ENCODE results near the gene PNMA8A. TPM values are rescaled to one million over a fixed set of nuclear protein-coding genes. Genes with fewer than 3 reads are reported as not detected.

Gene PNMA8A
- total RNA-seq, 1 donor from 2014 or later = 8.4 TPM

DNA sequence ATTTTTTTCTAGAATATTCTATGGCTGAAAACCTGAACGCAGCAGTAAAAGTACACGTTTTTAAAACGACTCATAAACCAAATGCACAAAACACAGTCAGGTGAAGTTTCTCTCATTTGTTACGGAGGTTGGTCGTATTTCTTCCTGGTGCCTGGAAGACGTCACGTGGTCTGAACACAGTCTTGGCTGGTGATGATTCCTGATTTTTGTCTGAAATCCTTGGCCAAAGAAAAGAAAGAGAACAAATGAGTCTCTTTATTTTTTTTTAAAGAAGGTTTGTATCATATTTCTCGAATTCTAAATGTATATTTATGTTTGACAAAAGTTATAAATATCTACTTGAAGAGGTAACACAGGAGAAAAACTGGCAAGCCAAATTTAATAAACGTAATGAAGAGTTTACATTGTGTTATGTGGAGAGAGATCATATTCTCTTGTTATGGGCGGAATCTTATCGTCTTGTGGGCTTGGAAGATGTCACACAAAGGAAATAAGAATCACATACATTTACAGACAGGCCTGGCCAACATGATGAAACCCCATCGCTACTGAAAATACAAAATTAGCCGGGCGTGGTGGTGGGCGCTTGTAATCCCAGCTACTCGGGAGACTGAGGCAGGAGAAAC lies 10.0 kb upstream of the PNMA8A start:
- TF ChIP-seq, protein P1, sequence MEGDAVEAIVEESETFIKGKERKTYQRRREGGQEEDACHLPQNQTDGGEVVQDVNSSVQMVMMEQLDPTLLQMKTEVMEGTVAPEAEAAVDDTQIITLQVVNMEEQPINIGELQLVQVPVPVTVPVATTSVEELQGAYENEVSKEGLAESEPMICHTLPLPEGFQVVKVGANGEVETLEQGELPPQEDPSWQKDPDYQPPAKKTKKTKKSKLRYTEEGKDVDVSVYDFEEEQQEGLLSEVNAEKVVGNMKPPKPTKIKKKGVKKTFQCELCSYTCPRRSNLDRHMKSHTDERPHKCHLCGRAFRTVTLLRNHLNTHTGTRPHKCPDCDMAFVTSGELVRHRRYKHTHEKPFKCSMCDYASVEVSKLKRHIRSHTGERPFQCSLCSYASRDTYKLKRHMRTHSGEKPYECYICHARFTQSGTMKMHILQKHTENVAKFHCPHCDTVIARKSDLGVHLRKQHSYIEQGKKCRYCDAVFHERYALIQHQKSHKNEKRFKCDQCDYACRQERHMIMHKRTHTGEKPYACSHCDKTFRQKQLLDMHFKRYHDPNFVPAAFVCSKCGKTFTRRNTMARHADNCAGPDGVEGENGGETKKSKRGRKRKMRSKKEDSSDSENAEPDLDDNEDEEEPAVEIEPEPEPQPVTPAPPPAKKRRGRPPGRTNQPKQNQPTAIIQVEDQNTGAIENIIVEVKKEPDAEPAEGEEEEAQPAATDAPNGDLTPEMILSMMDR (IDR thresholded peaks at IDR 0.05; ENCODE audit: borderline replicate concordance) = no peak
- Histone ChIP-seq H3K9me3 (replicated peaks) (no peaks in the 10 kb centered on the region), H3K36me3 (no peaks in the 10 kb centered on the region), H3K4me1 (peaks cover 5% of the 10 kb centered on the region), H3K27ac (replicated peaks) (peak overlapping the region; percentile 78), H3K4me3 (peak overlapping the region; percentile 29), H3K27me3 (ENCODE audit: low read depth) (peaks cover 6% of the 10 kb centered on the region)
- intact Hi-C loops (cut with micrococcal nuclease) = no loop called here
- DNase-seq = no peak

- no peak for DNase-seq
- TF ChIP-seq, protein P1 (IDR thresholded peaks at IDR 0.05; ENCODE audit: borderline replicate concordance) = no peak
- H3K9me3 ChIP-seq (replicated peaks) = no peaks in the 10 kb centered on the region
- intact Hi-C loops (cut with micrococcal nuclease) = no loop called here
- peaks cover 6% of the 10 kb centered on the region for H3K27me3 ChIP-seq (ENCODE audit: low read depth)
- peaks cover 5% of the 10 kb centered on the region for H3K4me1 ChIP-seq
- H3K4me3 ChIP-seq = no peak overlapping the region
- peak overlapping the region; percentile 78 for H3K27ac ChIP-seq (replicated peaks)
- H3K36me3 ChIP-seq = no peaks in the 10 kb centered on the region
These were observed 9.1 kb upstream of the PNMA8A start for GRCh38 chr19:46480415-46480814.

DNA sequence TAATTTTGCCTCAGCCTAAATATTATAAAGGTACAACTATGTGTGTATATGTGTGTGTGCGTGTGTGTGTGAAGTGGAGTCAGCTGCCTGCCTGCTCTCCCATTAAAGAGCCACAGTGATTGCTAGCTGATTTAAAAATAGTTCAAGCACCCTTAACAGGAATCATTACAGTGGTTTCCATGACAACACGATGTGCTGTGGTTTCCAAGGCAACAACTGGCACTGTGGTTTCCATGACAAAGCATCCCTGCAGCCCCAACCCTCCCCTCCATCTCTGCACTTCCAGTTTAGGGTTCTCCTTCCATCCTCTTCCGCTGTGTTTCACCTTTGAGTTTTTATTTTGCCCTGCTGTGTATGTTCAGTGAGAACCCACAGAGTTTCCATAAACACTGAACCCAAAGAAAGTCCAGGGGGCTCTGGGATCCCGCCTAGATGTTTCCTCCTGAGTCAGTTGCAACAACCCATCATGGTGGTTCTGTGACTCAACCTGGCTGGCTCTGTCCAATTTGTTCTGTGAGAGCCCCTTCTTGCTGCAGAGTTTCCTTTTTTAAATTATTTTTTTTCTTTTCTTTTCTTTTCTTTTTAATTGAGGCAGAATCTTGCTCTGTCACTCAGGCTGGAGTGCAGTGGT lies 7.1 kb upstream of the PNMA8A start:
- Histone ChIP-seq H3K4me3 (no peak overlapping the region), H3K9me3 (replicated peaks) (no peaks in the 10 kb centered on the region), H3K4me1 (peaks cover 5% of the 10 kb centered on the region), H3K27me3 (ENCODE audit: low read depth) (peaks cover 20% of the 10 kb centered on the region), H3K27ac (replicated peaks) (no peak overlapping the region), H3K36me3 (no peaks in the 10 kb centered on the region)
- intact Hi-C loops (cut with micrococcal nuclease) = no loop called here
- DNase-seq = no peak
- TF ChIP-seq, protein P1 (IDR thresholded peaks at IDR 0.05; ENCODE audit: borderline replicate concordance) = no peak

DNA sequence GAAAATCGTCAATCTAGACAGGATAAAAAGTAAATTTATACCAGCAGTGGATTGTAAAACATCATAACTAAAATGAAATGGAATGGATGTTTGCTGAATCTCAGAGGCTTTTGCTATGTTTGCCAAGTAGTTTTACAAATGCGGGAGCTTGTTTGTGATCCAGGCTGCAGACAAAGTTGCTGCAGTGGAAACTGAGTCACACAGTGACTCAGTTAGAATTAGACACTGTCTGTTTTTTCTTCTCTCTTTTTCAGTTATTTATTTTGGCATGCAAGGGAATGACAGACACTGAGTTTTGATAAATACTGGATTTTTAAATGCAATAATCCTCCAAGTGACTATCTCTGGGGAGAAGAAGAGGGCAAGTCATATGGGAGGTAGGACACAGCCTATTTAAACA lies 4.6 kb upstream of the PNMA8A start:
- TF ChIP-seq, protein P1 (IDR thresholded peaks at IDR 0.05; ENCODE audit: borderline replicate concordance) = no peak
- H3K9me3 ChIP-seq (replicated peaks) = no peaks in the 10 kb centered on the region
- H3K4me1 ChIP-seq = peaks cover 16% of the 10 kb centered on the region
- H3K4me3 ChIP-seq = no peak overlapping the region
- DNase-seq = no peak
- intact Hi-C loops (cut with micrococcal nuclease) = no loop called here
- H3K36me3 ChIP-seq = no peaks in the 10 kb centered on the region
- peaks cover 25% of the 10 kb centered on the region for H3K27me3 ChIP-seq (ENCODE audit: low read depth)
- H3K27ac ChIP-seq (replicated peaks) = no peak overlapping the region

- H3K36me3 ChIP-seq = no peaks in the 10 kb centered on the region
- peaks cover 19% of the 10 kb centered on the region for H3K4me1 ChIP-seq
- no peak overlapping the region for H3K4me3 ChIP-seq
- intact Hi-C loops (cut with micrococcal nuclease) = no loop called here
- H3K27ac ChIP-seq (replicated peaks) = no peak overlapping the region
- peaks cover 42% of the 10 kb centered on the region for H3K27me3 ChIP-seq (ENCODE audit: low read depth)
- no peaks in the 10 kb centered on the region for H3K9me3 ChIP-seq (replicated peaks)
- no peak for DNase-seq
- TF ChIP-seq, protein P1 (IDR thresholded peaks at IDR 0.05; ENCODE audit: borderline replicate concordance) = no peak
These were observed 2.8 kb upstream of the PNMA8A start for GRCh38 chr19:46474211-46474610.
